Endothelial cell of umbilical vein (primary cell): ENCODE results near the gene KRTAP4-9.

ENCODE experiments used
- EZH2 ChIP-seq: IDR thresholded peaks from 2 replicates; pipeline ENCODE4 v1.6.1; 2012; ENCODE audit warnings: borderline replicate concordance, low read depth, mild to moderate bottlenecking, moderate library complexity, low read length, inconsistent platforms; ENCODE audit not compliant: severe bottlenecking
- POLR2A ChIP-seq: IDR thresholded peaks from 2 replicates; pipeline ENCODE4 v1.6.1; 2012; ENCODE audit warnings: low read depth, mild to moderate bottlenecking, control low read depth, low read length
- POLR2AphosphoS5 ChIP-seq: IDR thresholded peaks from 2 replicates; pipeline ENCODE4 v1.6.1; 2012; ENCODE audit warnings: low read depth, mild to moderate bottlenecking, control low read depth, low read length, moderate library complexity; ENCODE audit not compliant: insufficient read depth
- TF ChIP-seq, protein P1 (sequence below), 2 donors: IDR thresholded peaks; 1 replicate in 1 of 2; 2 replicates in 1 of 2; pipeline ENCODE4 v1.5.1; 2011; ENCODE audit warnings: low read length in 2 of 2, mild to moderate bottlenecking in 2 of 2, moderate library complexity in 2 of 2, control low read depth in 1 of 2, inconsistent platforms in 1 of 2, low read depth in 1 of 2; ENCODE audit not compliant: insufficient read depth in 1 of 2; ENCODE audit errors: extremely low read depth in 1 of 2
- TF ChIP-seq, protein P2 (sequence below): IDR thresholded peaks from 2 replicates; pipeline ENCODE4 v1.6.1; 2011; ENCODE audit not compliant: insufficient read depth, insufficient read length

DNA sequence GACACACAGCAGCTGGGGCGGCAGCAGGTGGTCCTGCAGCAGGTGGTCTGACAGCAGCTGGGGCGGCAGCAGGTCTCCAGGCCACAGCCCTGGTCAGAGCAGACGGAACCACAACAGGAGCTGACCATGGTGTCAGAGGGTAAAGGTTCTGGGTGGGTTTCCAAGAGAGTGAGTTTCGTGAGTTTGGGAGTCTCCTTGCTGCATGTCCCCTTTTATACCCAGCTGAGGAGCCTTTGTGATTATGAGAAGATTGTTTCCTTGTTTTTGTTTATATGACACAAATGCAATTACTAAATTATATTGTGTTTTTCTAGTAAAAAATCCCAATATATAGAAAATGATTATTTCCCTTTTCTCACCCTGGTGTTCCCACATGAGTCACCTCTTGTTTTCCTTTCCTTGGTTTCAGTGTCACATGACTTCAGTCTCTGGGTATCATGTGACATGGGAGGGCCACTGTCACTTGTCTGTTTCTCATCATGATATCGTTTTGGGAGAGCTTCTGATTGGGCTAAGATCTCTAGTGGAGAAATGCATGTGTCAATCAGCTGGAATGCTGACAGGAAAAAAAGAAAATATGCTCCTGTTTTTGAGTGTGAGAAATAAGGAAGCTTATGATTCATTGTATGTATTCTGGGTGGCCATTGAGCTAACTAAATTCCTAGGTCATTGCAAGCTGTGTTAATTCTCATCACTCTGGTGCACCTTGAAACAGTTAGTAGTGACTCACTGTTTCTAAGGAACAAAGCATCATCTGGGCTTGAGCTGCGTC is 35.4 kb downstream of the KRTAP4-9 start, which contains the start of gene KRTAP4-6:
- TF ChIP-seq, protein P1, sequence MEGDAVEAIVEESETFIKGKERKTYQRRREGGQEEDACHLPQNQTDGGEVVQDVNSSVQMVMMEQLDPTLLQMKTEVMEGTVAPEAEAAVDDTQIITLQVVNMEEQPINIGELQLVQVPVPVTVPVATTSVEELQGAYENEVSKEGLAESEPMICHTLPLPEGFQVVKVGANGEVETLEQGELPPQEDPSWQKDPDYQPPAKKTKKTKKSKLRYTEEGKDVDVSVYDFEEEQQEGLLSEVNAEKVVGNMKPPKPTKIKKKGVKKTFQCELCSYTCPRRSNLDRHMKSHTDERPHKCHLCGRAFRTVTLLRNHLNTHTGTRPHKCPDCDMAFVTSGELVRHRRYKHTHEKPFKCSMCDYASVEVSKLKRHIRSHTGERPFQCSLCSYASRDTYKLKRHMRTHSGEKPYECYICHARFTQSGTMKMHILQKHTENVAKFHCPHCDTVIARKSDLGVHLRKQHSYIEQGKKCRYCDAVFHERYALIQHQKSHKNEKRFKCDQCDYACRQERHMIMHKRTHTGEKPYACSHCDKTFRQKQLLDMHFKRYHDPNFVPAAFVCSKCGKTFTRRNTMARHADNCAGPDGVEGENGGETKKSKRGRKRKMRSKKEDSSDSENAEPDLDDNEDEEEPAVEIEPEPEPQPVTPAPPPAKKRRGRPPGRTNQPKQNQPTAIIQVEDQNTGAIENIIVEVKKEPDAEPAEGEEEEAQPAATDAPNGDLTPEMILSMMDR (IDR thresholded peaks at IDR 0.05; ENCODE audit: extremely low read depth in 1 of 2, insufficient read depth in 1 of 2, low read depth in 1 of 2, low read length in 2 of 2) = no peak
- TF ChIP-seq POLR2AphosphoS5 = no peak
- no peak for TF ChIP-seq EZH2
- no peak for TF ChIP-seq POLR2A
- TF ChIP-seq, protein P2, sequence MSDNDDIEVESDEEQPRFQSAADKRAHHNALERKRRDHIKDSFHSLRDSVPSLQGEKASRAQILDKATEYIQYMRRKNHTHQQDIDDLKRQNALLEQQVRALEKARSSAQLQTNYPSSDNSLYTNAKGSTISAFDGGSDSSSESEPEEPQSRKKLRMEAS = no peak
